ENCODE data around the gene VIPR2. TPM values are rescaled to one million over a fixed set of nuclear protein-coding genes. Genes with fewer than 3 reads are reported as not detected.

The VIPR2 gene
- polyA plus RNA-seq, 3 donors = not detected

GRCh38 chr7:159126311-159127260, 18.1 kb downstream of the VIPR2 start:
- Histone ChIP-seq H3K9ac (ENCODE audit: insufficient read depth, low read length, poor library complexity, severe bottlenecking) (no peak overlapping the region), H3K27ac (ENCODE audit: low read depth in 1 of 2, low read length in 2 of 2) (no peak overlapping the region), H3K9me3 (replicated peaks in 1 of 2; ENCODE audit: control insufficient read depth in 1 of 2, insufficient read depth in 1 of 2, low read length in 2 of 2) (no peaks in the 10 kb centered on the region), H3K36me3 (replicated peaks in 1 of 2; ENCODE audit: control insufficient read depth in 1 of 2, insufficient read depth in 2 of 2, low read length in 2 of 2) (no peaks in the 10 kb centered on the region), H3K79me2 (ENCODE audit: insufficient read depth, low read length) (no peaks in the 10 kb centered on the region), H3K27me3 (ENCODE audit: control insufficient read depth in 2 of 2, insufficient read depth in 2 of 2, low read length in 2 of 2) (no peaks in the 10 kb centered on the region), H3K4me3 (replicated peaks in 1 of 3; ENCODE audit: low read depth in 2 of 3, low read length in 3 of 3) (no peak overlapping the region), H4K20me1 (ENCODE audit: insufficient read depth, low read length) (no peaks in the 10 kb centered on the region), H3K4me2 (replicated peaks; ENCODE audit: extremely low read depth, low read length, poor library complexity, severe bottlenecking) (no peak overlapping the region), H2AFZ (ENCODE audit: insufficient read depth, low read depth, low read length, poor library complexity, severe bottlenecking) (no peak overlapping the region), H3K4me1 (ENCODE audit: control insufficient read depth in 1 of 2, insufficient read depth in 2 of 2, low read length in 2 of 2) (no peaks in the 10 kb centered on the region)
- no peak overlapping the region for H3K27ac Mint-ChIP-seq
- WGBS (ENCODE audit: insufficient coverage) = 86% methylated on average over 18 of the region's 21 CpGs
- DNase-seq = no peak
- intact Hi-C loops (cut with micrococcal nuclease) = no loop called here
- H3K36me3 Mint-ChIP-seq = no peaks in the 10 kb centered on the region
- H3K4me1 Mint-ChIP-seq = no peaks in the 10 kb centered on the region
- H3K4me3 Mint-ChIP-seq = no peak overlapping the region
- peaks cover 1 to 8% (median 7%) of the 10 kb centered on the region in 3 donors for H3K27me3 Mint-ChIP-seq (ENCODE audit: low read depth in 3 of 3)
- TF ChIP-seq, protein P1, sequence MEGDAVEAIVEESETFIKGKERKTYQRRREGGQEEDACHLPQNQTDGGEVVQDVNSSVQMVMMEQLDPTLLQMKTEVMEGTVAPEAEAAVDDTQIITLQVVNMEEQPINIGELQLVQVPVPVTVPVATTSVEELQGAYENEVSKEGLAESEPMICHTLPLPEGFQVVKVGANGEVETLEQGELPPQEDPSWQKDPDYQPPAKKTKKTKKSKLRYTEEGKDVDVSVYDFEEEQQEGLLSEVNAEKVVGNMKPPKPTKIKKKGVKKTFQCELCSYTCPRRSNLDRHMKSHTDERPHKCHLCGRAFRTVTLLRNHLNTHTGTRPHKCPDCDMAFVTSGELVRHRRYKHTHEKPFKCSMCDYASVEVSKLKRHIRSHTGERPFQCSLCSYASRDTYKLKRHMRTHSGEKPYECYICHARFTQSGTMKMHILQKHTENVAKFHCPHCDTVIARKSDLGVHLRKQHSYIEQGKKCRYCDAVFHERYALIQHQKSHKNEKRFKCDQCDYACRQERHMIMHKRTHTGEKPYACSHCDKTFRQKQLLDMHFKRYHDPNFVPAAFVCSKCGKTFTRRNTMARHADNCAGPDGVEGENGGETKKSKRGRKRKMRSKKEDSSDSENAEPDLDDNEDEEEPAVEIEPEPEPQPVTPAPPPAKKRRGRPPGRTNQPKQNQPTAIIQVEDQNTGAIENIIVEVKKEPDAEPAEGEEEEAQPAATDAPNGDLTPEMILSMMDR (IDR thresholded peaks at IDR 0.05) = no peak
- H3K9me3 Mint-ChIP-seq = peaks cover 0 to 3% (median 0%) of the 10 kb centered on the region in 7 donors

DNA sequence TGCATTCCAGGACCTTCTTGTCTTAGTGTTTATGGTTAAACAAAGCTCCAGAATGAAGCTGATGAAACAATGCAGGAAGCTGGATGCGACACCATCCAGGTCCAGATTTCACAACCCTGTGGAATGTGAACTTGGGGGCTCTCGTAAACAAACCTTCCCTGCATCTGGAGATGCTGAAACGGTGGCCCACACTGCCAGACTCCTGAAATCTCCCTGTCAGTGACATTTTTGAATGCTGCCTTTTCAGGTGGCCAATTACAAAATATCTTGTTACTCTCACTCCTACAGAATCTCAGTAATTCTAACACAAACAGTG, 18.8 kb downstream of the VIPR2 start:
- Mint-ChIP-seq H3K36me3 (no peaks in the 10 kb centered on the region), H3K27me3 (ENCODE audit: low read depth in 3 of 3) (peaks cover 1 to 7% (median 7%) of the 10 kb centered on the region in 3 donors), H3K9me3 (peaks cover 0 to 6% (median 0%) of the 10 kb centered on the region in 7 donors), H3K4me3 (no peak overlapping the region), H3K4me1 (no peaks in the 10 kb centered on the region), H3K27ac (no peak overlapping the region)
- no peak overlapping the region for H3K4me3 ChIP-seq (replicated peaks in 1 of 3; ENCODE audit: low read depth in 2 of 3, low read length in 3 of 3)
- no CpG with 5 or more reads among the region's 3 CpGs for WGBS (ENCODE audit: insufficient coverage)
- H2AFZ ChIP-seq (ENCODE audit: insufficient read depth, low read depth, low read length, poor library complexity, severe bottlenecking) = no peak overlapping the region
- intact Hi-C loops (cut with micrococcal nuclease) = no loop called here
- no peaks in the 10 kb centered on the region for H3K9me3 ChIP-seq (replicated peaks in 1 of 2; ENCODE audit: control insufficient read depth in 1 of 2, insufficient read depth in 1 of 2, low read length in 2 of 2)
- no peaks in the 10 kb centered on the region for H4K20me1 ChIP-seq (ENCODE audit: insufficient read depth, low read length)
- no peak overlapping the region for H3K4me2 ChIP-seq (replicated peaks; ENCODE audit: extremely low read depth, low read length, poor library complexity, severe bottlenecking)
- H3K27me3 ChIP-seq (ENCODE audit: control insufficient read depth in 2 of 2, insufficient read depth in 2 of 2, low read length in 2 of 2) = no peaks in the 10 kb centered on the region
- no peaks in the 10 kb centered on the region for H3K79me2 ChIP-seq (ENCODE audit: insufficient read depth, low read length)
- no peaks in the 10 kb centered on the region for H3K4me1 ChIP-seq (ENCODE audit: control insufficient read depth in 1 of 2, insufficient read depth in 2 of 2, low read length in 2 of 2)
- no peak overlapping the region for H3K9ac ChIP-seq (ENCODE audit: insufficient read depth, low read length, poor library complexity, severe bottlenecking)
- TF ChIP-seq, protein P1 (IDR thresholded peaks at IDR 0.05) = no peak
- H3K36me3 ChIP-seq (replicated peaks in 1 of 2; ENCODE audit: control insufficient read depth in 1 of 2, insufficient read depth in 2 of 2, low read length in 2 of 2) = no peaks in the 10 kb centered on the region
- H3K27ac ChIP-seq (ENCODE audit: low read depth in 1 of 2, low read length in 2 of 2) = no peak overlapping the region
- DNase-seq = no peak

Data from CD14-positive monocyte (primary cell).